Endothelial cell of hepatic sinusoid (primary cell): ENCODE data around the gene HACD1.
"Not testable (repeated sequence)": the region's sequence is repeated elsewhere in the genome, so short reads cannot be mapped to it uniquely, and the experiment has no call there.

ENCODE experiments used
- in situ Hi-C: cut with HindIII; loops from 2 replicates; pipeline ENCODE4 v1.10.0; 2017; ENCODE audit warnings: low sequenced_read_pairs

HACD1 gene

GRCh38 chr10:17643755-17644484 is 26.7 kb upstream of the HACD1 start, which contains the start of gene STAM:
Gene STAM, plus strand, starts transcription at chr10:17644151. Its CDS starts 189 bp downstream, at chr10:17644340.
- in situ Hi-C loops, result no loop called here

DNA sequence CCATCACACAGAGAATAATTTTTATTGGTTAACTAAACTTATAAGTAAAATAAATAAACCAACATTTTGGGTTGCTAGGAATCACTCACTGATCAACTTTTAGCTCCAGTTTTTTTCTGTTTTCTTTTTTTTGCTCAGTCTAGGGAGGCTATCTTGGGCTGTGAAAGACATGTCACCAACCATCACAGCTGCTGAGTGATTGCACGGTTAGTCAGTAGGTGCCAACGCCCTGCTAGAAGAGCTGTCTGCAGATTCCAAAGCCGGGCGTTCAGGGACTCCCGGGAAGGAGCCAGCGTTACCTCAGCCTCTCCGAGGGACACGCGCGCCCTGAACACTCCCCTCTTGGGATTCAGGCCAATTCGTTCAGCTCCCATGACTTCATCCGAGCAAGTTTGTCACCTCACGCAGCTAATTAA is 26.2 kb upstream of the HACD1 start:
- in situ Hi-C loops, result no loop called here

DNA sequence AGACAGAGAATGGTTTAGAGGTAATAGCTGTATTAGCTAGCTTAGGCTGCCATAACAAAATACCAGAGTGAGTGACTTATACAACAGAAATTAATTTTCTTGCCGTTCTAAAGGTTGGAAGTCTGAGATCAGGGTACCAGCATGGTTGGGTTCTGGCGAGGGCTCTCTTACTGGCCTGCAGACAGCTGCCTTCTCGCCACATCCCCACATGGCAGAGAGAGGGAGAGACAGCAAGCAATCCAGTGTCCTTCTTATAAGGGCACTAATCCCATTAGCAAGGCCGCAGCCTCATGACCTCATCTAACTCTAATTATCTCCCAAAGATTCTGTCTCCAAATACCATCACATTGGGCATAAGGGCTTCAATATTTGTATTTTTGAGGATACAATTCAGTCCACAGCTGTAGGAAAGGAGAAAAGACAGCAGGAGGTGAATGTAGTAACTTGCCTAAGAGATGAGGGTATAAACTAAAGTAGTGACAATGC is 23.2 kb upstream of the HACD1 start:
- in situ Hi-C loops, result no loop called here

GRCh38 chr10:17637869-17638268 is 20.7 kb upstream of the HACD1 start:
- in situ Hi-C loops, result no loop called here

GRCh38 chr10:17633353-17633752 is 16.2 kb upstream of the HACD1 start:
- in situ Hi-C loops, result no loop called here

DNA sequence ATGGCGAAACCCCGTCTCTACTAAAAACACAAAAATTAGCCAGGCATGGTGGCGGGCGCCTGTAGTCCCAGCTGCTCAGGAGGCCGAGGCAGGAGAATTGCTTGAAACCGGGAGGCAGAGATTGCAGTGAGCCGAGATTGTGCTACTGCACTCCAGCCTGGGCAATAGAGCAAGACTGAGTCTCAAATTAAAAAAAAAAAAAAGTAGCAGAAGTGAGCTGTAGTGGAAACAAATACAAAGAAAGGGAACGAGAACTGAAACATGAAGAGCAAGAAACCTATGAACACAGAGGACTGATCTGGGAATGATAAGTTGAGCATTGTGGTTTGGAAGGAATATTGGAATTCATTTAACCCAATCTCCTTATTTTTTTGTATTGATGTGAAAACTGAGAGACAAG is 15.4 kb upstream of the HACD1 start:
- in situ Hi-C loops, result not testable (repeated sequence)

GRCh38 chr10:17626656-17627055 is 9.5 kb upstream of the HACD1 start:
- in situ Hi-C loops, result no loop called here

GRCh38 chr10:17624996-17625395 is 7.8 kb upstream of the HACD1 start:
- in situ Hi-C loops, result no loop called here

DNA sequence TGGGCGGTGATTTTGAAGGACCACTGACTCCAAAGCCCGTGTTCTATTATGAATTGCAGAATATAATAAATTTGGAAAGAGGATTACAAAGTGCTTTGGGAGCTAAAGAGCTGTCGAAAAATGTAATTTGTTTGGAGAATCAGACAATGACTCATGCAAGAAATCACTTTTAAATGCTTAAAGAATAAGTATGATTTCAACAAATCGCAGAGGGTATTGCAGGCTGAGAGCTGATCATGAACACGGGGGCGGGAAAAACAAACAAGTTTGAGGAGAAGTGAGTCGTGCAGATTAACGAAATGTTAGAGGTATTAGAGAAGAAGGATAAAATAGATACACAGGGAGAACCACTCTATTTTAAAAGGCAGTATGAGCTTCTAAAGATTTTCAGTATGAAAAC is 4.9 kb upstream of the HACD1 start:
- in situ Hi-C loops, result no loop called here

DNA sequence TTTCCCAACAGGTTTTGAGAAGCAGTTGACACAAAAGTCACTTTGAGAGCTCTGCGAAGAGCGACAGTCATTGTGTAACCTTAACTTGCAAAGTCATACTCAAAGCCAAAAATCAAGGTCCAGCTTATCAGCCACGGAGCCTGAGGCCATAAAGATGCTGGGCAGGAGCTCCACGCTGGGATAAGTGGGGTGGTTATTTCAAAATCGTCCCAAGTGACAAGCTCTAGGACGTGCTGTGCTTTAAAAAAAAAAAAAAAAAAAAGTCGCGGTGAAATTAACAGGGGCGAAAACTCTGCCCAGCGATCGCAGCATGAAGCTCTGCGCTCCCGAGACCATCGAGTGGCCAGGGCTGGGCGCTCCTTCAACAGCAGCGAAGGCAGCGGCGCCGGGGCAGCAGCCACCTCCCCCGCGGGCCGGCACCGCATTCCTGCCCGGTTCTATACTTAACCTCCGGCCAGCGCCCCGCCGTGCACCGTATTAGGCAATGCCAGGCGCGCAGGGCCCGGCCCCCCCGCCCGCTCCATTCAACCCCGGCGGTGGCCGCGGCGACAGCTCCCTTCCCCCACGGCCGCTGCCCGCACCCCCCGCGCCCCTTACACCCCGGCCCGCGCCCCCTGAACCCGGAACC is 657 bp downstream of the HACD1 start:
- in situ Hi-C loops, result no loop called here

GRCh38 chr10:17609523-17610079 is 7.6 kb downstream of the HACD1 start:
- in situ Hi-C loops, result no loop called here

DNA sequence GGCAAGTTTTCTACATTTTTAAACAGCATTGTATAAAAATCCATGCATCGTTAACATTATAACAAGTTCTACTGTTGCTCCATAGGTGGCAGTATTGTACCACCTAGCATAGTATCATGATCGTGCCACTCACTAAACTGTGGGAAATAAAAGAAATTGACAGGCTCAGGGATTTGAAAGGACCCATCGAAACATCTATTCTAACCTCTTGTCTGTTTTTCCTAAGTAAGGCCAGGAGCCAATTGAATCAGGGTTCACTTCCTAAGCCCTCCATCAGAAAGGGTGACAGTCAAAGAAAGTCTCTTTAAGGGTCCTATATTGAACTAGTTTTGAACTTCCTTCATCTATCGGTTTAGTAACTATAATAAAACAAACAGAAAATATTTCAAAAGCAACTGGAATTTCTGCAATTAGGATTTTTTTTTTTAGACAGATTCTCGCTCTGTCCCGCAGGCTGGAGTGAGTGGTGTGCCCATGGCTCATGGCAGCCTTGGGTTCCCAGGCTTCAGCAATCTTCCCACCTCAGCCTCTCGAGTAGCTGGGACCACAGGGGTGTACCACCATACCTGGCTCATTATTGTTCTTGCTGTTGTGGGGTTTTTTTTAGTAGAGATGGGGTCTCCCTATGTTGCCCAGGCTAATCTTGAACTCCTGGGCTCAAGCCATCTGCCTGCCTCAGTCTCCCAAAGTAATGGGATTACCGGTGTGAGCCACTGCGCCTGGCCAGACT is 9.4 kb downstream of the HACD1 start:
- in situ Hi-C loops, result no loop called here

DNA sequence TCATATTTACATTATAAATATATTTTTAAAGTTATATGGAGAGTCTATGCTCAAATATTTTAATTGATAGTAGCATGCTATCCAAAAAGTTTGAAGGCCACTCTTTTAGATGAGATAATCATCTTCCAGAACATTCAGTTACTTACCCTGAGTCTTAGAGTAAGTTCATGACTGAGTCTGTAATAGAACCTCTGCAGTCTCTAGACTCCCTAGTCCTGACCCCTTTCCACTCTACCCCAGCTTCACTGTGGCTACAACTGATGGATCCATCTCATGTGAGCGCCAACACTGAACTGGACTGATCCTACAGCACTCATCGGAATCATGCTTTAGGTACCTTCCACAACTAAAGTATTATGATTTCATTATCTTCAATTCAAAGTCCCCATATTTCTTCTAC is 10.1 kb downstream of the HACD1 start:
- in situ Hi-C loops, result no loop called here

DNA sequence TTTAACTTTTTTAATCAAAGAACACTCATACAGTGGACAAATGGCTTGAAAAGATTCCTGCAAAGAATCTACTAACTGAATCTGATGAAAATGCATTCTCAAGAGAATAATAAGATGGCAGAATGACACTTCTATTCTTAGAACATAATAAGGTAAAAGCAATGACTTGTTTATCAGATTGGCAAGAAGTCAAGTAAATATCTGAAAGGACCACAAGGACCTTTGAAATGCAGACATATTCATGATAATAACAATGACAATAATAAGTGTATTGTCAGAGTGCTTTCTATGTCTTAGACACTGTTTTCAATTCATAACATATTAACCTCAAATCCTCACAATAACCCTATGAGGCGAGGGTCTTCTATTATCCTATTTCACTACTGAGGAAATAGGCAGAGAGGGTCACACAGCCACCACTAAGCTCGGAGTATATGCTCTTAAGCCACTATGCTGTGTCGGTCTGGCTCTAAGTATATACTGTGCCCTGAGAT is 10.6 kb downstream of the HACD1 start:
- in situ Hi-C loops, result no loop called here

GRCh38 chr10:17605936-17606335 is 11.2 kb downstream of the HACD1 start:
- in situ Hi-C loops, result no loop called here

GRCh38 chr10:17599089-17599488 is 18.1 kb downstream of the HACD1 start:
- in situ Hi-C loops, result no loop called here

- in situ Hi-C loops, result no loop called here
These were observed 19.8 kb downstream of the HACD1 start for GRCh38 chr10:17597386-17597785.

DNA sequence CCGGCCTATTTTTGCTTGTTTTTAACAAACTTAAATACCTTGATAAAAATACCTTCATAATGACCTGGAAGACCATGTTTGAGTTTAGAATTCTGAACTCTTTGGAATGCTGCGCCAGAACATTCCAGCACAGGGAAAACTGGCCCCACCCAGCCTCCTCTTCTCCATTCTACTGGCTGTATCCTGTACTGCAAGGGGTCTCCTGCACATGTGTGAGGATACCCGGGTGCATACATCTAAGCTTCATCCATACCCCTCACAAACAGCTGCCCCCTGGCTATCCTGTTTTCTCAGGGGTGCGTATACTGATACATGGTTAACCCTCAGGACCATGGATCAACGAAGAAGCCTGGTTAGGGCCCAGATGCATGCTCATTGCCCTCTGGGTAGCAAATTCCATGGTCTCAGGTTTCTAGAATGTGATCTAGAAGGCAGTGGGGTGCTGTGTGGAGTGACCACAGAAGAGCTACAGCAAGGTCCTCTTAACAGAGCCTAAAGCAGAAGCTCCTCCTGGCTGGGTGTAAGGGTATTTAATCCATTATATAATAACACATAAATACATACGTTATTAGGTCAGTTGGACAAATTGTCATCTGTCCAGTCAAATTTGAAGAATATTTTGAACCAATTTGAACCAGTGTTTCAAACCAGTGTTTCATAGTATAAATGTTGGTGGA is 26.1 kb downstream of the HACD1 start:
- in situ Hi-C loops, result no loop called here

GRCh38 chr10:17589316-17589715 is 27.9 kb downstream of the HACD1 start:
- in situ Hi-C loops, result not testable (repeated sequence)

DNA sequence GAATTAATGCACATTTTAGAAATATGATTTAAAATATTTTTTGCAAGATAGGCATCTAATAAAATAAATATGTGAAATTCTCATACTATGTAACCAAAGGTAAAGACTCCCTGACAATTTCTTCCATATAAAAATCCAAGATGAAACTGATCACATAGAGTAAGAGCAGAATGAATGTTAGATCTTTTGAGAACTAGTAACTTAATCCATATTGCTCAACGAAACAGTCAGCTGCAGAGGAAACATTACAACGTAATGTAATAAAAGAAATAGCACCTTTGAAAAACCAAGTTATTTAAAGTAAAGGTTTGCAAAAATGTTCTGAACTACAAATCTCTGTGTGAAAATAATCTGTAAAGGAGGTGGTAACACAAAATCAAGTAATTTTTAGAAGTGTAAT is 28.8 kb downstream of the HACD1 start:
- in situ Hi-C loops, result no loop called here

DNA sequence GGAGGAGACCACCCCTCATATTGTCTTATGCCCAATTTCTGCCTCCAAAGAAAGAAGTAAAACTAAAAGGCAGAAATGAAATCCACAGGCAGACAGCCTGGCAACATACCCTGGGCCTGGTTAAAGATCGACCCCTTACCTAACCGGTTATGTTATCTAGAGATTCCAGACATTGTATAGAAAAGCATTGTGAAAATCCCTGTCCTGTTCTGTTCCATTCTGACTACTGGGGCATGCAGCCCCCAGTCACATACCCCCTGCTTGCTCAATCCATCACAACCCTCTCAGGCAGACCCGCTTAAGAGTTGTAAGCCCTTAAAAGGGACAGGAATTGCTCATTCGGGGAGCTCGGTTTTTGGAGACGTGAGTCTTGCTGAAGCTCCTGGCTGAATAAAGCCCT is 29.9 kb downstream of the HACD1 start:
- in situ Hi-C loops, result not testable (repeated sequence)
